Measurements from ENCODE around the gene UTP20. TPM values are rescaled to one million over a fixed set of nuclear protein-coding genes. Genes with fewer than 3 reads are reported as not detected.
"Not testable (repeated sequence)": the region's sequence is repeated elsewhere in the genome, so short reads cannot be mapped to it uniquely, and the experiment has no call there.

Gene UTP20
- total RNA-seq, 1 donor from 2014 or later: 12.3 TPM

DNA sequence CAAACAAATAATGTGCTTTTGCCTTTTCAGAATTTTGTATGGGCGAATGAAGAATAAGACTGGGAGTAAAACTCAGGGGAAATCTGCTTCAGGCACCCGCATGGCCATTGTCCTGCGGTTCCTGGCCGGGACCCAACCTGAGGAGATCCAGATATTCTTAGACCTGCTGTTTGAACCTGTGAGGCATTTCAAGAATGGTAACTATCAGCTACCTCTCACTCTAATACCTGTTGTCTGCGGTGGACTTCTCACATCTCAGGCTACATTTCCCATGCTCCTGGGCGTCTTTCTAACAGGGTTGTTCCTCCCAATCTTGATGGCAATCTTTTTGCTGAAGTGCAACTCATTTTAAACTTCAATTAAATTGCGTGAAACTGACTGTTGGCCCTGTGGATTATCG, 47.1 kb downstream of the UTP20 start:
- no peak for DNase-seq (ENCODE audit: low read depth in 2 of 2)

- DNase-seq (ENCODE audit: low read depth in 2 of 2): no peak
Measured at GRCh38 chr12:101327546-101327945, 47.6 kb downstream of the UTP20 start.

GRCh38 chr12:101328917-101329316, 49.0 kb downstream of the UTP20 start:
- DNase-seq (ENCODE audit: low read depth in 2 of 2): no peak

- DNase-seq (ENCODE audit: low read depth in 2 of 2): no peak
Measured at GRCh38 chr12:101330631-101331030, 50.7 kb downstream of the UTP20 start.

DNA sequence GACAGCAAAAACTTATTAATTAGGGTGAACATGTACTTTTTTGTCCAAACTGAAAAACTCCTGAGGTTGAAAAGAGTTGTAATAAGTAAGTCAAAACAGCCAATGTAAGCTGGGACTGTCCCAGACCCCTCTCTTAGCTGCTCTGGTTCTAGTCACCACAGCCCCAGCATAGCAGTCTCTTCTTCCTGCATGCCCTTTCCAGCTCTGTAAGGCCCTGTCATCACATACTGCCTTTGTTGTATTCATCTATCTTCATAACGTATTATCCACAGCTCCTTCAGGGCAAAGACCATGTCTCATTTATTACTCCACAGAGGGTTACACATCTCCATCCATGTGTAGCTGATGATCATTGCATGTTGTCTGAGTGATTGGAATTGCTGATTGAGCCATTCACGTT, 56.5 kb downstream of the UTP20 start:
- no peak for DNase-seq (ENCODE audit: low read depth in 2 of 2)

DNA sequence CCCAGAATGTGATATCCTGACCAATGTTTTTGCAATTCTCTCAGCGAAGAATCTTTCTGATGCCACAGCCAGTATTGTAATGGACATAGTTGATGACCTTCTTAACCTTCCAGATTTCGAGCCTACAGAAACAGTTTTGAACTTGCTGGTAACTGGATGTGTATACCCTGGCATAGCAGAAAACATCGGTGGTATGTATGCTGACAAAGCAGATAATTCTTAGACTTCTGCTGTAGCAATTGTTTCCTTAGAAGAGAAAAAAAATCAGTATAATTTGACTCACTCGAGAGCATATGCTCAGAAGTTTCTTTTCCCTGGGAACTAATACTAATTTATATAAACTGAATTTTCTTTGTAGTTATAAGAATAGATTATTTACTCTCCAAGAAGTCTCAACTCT, 58.2 kb downstream of the UTP20 start:
- DNase-seq (ENCODE audit: low read depth in 2 of 2): no peak

DNA sequence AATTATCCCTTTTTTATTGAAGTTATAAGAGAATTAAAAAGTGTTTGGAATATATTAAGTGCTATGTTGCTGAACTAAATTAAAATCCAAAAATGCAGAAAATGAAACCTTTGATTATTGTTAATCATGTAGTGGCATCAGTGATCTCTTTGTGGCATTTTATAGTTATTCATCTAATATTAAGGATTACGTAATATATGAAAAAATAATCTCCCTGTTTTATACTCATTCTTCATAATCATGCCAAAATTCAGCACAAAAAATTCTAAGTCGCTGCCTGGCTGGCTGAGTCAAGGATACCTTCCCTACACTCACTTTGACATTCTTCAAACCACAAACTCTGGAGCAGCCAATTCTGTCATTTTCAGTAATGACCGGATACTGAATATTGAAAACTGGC, 64.0 kb downstream of the UTP20 start:
- no peak for DNase-seq (ENCODE audit: low read depth in 2 of 2)

DNA sequence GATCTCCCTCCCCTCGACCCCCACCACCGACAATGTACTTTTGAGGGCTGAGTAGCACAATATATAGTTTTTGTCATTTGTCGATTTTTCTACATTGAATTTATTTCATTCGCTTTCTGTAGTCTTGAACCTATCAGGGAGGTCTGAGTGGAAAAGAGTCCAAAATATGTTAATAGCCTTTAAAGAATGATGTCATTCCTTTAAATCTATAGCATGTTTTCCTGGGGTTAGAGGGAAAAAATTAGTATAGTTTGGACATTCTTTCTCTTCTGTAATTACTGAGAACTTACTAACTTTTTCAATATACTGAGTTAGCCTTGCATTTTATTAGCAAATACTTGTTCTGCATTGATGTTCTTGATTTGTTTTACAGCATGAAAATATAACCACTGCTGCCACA, 71.8 kb downstream of the UTP20 start:
- no peak for DNase-seq (ENCODE audit: low read depth in 2 of 2)

DNA sequence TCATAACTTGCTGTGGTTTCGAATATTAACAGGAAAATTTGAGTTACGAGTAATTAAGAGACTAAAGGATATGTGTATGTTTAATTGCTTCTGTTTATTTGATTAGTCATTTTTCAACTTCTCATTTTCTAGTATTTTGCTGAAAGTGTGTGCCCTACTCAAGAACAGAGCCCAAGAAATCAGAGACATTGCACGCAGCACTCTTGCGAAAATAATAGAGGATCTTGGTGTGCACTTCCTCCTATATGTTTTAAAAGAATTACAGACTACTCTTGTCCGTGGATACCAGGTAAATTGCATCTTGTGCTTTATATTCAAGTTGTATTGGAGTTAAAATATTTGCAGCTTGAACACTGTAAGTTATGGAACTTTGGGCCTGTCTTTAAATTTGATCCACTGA, 76.9 kb downstream of the UTP20 start:
- no peak for DNase-seq (ENCODE audit: low read depth in 2 of 2)

DNA sequence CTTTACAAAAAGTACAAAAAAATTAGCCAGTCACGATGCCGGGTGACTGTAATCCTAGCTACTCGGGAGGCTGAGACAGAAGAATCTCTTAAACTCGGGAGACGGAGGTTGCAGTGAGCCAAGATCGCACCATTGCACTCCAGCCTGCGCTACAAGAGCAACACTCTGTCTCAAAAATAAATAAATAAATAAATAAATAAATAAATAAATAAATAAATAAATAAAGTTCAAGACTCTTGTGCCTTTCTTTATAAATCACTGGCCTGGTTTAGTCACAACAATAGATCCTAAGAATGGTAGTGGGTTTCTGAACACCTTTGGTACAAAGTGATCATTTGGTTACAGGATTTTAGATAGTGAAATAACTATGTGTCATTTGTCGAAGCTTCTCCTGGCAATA, 81.5 kb downstream of the UTP20 start:
- no peak for DNase-seq (ENCODE audit: low read depth in 2 of 2)

GRCh38 chr12:101368016-101368415, 88.1 kb downstream of the UTP20 start:
- DNase-seq (ENCODE audit: low read depth in 2 of 2): no peak

DNA sequence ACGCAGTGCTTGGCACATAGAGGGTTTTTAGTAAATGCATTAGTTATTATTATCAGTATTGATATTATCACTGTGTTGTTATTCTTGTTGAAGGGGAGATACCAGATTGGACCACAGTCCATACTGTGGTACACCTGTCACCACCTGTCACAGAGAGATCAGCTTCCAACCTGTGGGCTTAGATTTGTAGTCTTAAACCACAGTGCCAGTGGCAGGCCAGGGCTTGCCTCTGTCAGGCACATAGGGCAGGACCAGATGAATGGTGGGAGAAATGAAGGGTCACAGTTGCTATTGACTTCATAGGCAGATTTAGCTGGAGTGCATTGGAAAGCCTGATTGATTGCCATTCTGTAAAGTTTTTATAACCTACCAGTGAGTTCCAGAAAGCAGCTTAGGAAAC, 92.5 kb downstream of the UTP20 start:
- no peak for DNase-seq (ENCODE audit: low read depth in 2 of 2)

- no peak for DNase-seq (ENCODE audit: low read depth in 2 of 2)
Measured at GRCh38 chr12:101375573-101375972, 95.7 kb downstream of the UTP20 start.

DNA sequence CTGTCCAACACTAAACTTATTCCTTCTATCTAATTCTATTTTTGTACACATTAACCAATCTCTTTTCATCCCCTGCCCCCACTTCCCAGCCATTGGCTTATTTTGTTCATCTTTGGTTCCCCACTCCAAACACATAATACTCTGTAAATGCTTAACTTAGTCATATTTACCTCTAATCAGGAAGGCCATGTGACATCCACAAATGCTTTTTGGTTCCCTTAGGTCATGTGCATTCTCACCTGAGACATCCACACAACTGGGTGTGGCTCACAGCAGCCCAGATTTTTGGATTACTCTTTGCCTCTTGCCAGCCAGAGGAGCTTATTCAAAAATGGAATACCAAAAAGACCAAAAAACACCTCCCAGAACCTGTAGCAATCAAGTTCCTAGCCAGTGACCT, 99.2 kb downstream of the UTP20 start:
- DNase-seq (ENCODE audit: low read depth in 2 of 2): no peak

- DNase-seq (ENCODE audit: low read depth in 2 of 2): not testable (repeated sequence)
Measured at GRCh38 chr12:101391181-101391580, 111.3 kb downstream of the UTP20 start.

- DNase-seq (ENCODE audit: low read depth in 2 of 2): peak in 1 of 2 donors; percentile 31
Measured at GRCh38 chr12:101407049-101407435, 127.1 kb downstream of the UTP20 start.

- peak; percentile 92 to 96 for DNase-seq (ENCODE audit: low read depth in 2 of 2)
Measured at GRCh38 chr12:101407436-101408345, 127.8 kb downstream of the UTP20 start, which contains the start of gene ARL1. Gene ARL1, minus strand, starts transcription at chr12:101407772. Its CDS starts 127 bp downstream, at chr12:101407645.

DNA sequence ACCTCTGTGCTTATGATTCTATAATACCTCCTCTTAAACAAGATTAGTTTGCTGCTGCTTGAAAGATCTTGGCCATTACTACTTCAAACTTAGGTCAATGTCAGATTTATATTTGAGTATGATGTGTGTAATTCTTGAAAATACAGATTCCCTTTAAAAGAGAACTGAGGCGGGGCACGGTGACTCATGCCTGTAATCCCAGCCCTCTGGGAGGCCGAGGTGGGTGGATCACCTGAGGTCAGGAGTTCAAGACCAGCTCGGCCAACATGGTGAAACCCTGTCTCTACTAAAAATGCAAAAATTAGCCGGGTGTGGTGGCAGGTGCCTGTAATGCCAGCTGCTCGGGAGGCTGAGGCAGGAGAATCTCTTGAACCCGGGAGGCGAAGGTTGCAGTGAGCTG, 130.3 kb downstream of the UTP20 start:
- not testable (repeated sequence) for DNase-seq (ENCODE audit: low read depth in 2 of 2)

GRCh38 chr12:101414533-101415119, 134.7 kb downstream of the UTP20 start:
- peak; percentile 58 to 71 for DNase-seq (ENCODE audit: low read depth in 2 of 2)

DNA sequence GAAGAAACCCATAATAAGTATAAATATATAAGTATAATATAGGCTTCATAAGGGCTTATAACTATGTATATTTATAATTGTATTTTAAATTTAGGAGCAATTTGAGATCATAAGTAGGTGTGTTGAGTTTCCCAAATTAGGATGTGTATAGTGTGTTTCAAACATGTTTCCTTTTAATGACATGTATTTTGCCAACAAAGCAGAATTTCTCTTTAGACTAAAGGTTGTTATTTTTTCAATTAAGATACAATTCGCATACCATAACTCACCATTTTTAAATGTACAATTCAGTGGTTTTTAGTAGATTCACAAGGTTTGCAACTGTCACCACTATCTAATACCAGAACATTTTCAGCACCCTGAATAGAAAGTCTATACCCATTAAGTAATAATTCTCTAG, 135.3 kb downstream of the UTP20 start:
- DNase-seq (ENCODE audit: low read depth in 2 of 2): no peak

DNA sequence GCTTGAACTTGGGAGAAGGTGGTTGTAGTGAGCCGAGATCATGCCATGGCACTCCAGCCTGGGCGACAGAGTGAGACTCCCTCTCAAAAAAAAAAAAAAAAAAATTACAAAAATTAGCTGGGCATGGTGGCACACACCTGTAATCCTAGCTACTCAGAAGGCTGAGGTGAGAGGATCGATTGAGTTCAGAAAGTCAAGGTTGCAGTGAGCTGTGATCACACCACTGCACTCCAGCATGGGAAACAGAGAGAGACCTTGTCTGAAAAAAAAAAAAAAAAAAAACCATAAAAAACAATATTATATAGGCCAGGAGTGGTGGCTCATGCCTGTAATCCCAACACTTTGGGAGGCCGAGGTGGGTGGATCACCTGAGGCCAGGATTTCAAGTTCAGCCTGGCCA, 142.2 kb downstream of the UTP20 start:
- DNase-seq (ENCODE audit: low read depth in 2 of 2): not testable (repeated sequence)

- DNase-seq (ENCODE audit: low read depth in 2 of 2): no peak
Measured at GRCh38 chr12:101424620-101425019, 144.7 kb downstream of the UTP20 start.

DNA sequence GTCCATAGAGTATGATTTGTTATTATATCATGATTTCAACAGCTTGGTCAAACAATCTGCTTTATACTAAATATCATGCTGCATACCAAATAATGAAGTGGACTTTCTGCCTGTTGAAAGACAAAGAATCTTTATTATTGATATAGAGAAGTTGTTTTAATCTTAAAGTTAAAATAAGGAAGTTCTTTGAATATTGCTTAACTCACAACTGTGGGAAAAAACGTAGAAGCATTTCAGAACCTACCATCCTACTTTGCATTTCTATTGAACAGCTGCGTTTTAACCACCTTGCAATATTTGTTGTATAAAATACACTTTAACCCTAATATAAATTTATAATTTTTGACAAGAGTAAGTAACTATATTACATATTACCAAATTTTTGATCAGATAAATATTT, 150.6 kb downstream of the UTP20 start:
- DNase-seq (ENCODE audit: low read depth in 2 of 2): no peak
